Erythroblast (primary cell): Measurements from ENCODE around the gene SS18L1.

Experiments used
- GATA1 ChIP-seq: IDR thresholded peaks from 2 replicates; pipeline ENCODE4 v1.6.1; 2011; ENCODE audit warnings: low read depth, mild to moderate bottlenecking, control low read depth, low read length, moderate library complexity
- POLR2A ChIP-seq: IDR thresholded peaks from 2 replicates; pipeline ENCODE4 v1.6.1; 2011; ENCODE audit warnings: mild to moderate bottlenecking, low read length

DNA sequence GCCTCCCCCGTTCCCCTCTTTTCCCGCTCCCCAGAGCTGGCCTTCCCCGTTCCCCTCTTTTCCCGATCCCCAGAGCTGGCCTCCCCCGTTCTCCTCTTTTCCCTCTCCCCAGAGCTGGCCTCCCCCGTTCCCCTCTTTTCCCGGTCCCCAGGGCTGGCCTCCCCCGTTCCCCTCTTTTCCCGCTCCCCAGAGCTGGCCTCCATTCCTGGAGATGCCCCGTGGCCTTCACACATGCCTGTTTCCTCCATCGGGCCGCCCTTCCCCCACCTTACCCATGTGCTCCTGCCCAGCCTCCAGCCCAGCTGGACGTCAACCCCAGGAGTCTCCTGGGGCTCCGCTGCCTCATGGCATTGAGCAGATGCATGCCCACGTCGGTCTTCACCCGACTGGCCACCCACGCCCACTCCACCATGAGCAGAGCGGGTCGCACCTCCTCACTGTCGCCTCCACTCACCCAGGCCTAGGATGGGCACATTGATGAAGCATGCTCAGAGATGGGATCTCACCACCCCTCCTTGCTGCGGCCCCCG lies 8.3 kb downstream of the SS18L1 start:
- TF ChIP-seq POLR2A (no peak), GATA1 (no peak)
